Caco-2 (cell line): ENCODE measurements around the gene ENPP7. TPM values are rescaled to one million over a fixed set of nuclear protein-coding genes. Genes with fewer than 3 reads are reported as not detected.
A peak's percentile ranks its signal among the peaks of the same experiment; 100 is the strongest.

Source experiments
- BruUV-seq: library from RNA; stranded (reverse); fragments of 400-500 nt; replicated peaks from 2 replicates; lab custom pipeline; 2021; lab: Mats Ljungman, UMichigan
- CTCF ChIA-PET: fragments of 300-600 bp; sonication (Branson Sonifier 250); formaldehyde crosslinking; loops from one replicate; lab custom pipeline; 2022; ENCODE audit warnings: antibody characterized with exemption; lab: Charles Lee
- POLR2A ChIA-PET: fragments of 300-600 bp; sonication (Branson Sonifier 250); formaldehyde crosslinking; loops from one replicate; lab custom pipeline; 2022; ENCODE audit warnings: antibody characterized with exemption; lab: Charles Lee
- DNase-seq, 2 experiments: peaks; one replicate each; pipeline versions ENCODE4 v3.0.0 to v3.0.0-alpha.2; 2020 to 2022
- H3K27me3 ChIP-seq: replicated peaks from 2 replicates; pipeline ENCODE4 v1.6.0; 2011; ENCODE audit warnings: low read length; ENCODE audit not compliant: control insufficient read depth, insufficient read depth
- H3K36me3 ChIP-seq: 2 replicates; pipeline ENCODE4 v1.5.1; 2011; ENCODE audit warnings: low read length; ENCODE audit not compliant: control insufficient read depth, insufficient read depth
- H3K4me1 ChIP-seq: fragments of 250-450 bp; sonication (Bioruptor Pico); 2 replicates; pipeline ENCODE4 v1.5.1; 2020; ENCODE audit warnings: mild to moderate bottlenecking
- H3K4me3 ChIP-seq: 2 replicates; pipeline ENCODE4 v1.5.1; 2011; ENCODE audit warnings: low read depth, mild to moderate bottlenecking, control low read depth, low read length
- H3K9me3 ChIP-seq: fragments of 250-450 bp; sonication (Bioruptor Pico); 2 replicates; pipeline ENCODE4 v1.5.1; 2020; ENCODE audit warnings: mild to moderate bottlenecking, moderate library complexity
- H3K27ac Mint-ChIP-seq: one replicate; pipeline ENCODE4 v1.8.0; 2022; ENCODE audit warnings: mixed read lengths; ENCODE audit not compliant: unreplicated experiment
- H3K27me3 Mint-ChIP-seq: one replicate; pipeline ENCODE4 v1.8.0; 2022; ENCODE audit warnings: mixed read lengths; ENCODE audit not compliant: insufficient read depth, unreplicated experiment
- H3K36me3 Mint-ChIP-seq: one replicate; pipeline ENCODE4 v1.8.0; 2022; ENCODE audit warnings: mild to moderate bottlenecking, mixed read lengths; ENCODE audit not compliant: insufficient read depth, unreplicated experiment
- H3K4me1 Mint-ChIP-seq: one replicate; pipeline ENCODE4 v1.8.0; 2022; ENCODE audit warnings: low read depth, mixed read lengths; ENCODE audit not compliant: unreplicated experiment
- H3K4me3 Mint-ChIP-seq: one replicate; pipeline ENCODE4 v1.8.0; 2022; ENCODE audit warnings: mild to moderate bottlenecking, moderate library complexity, mixed read lengths; ENCODE audit not compliant: unreplicated experiment
- H3K9me3 Mint-ChIP-seq: one replicate; pipeline ENCODE4 v1.8.0; 2022; ENCODE audit warnings: mixed read lengths; ENCODE audit not compliant: unreplicated experiment
- CTCF ChIP-seq, 2 experiments: fragments of 200-600 bp in 1 of 2; IDR thresholded peaks; 1 replicate in 1 of 2; 2 replicates in 1 of 2; pipeline versions ENCODE4 v1.5.1 to v1.8.0; 2011 to 2022; ENCODE audit warnings: antibody characterized with exemption in 1 of 2, control low read depth in 1 of 2, inconsistent platforms in 1 of 2, low read depth in 1 of 2, low read length in 1 of 2, mild to moderate bottlenecking in 1 of 2, moderate library complexity in 1 of 2; ENCODE audit not compliant: insufficient read depth in 1 of 2, severe bottlenecking in 1 of 2, unreplicated experiment in 1 of 2
- intact Hi-C: fragments of 100-400 bp; cut with micrococcal nuclease; formaldehyde crosslinking; loops from one replicate; pipeline ENCODE4 v1.10.0; 2022; ENCODE audit not compliant: unreplicated experiment
- total RNA-seq: library from RNA; stranded (reverse); gene quantifications from 2 replicates; pipeline ENCODE4 v1.2.3, GENCODE V29; 2022

Gene ENPP7
- total RNA-seq, 1 experiment from 2014 or later, result 0.34 TPM

GRCh38 chr17:79715098-79715942 lies 15.4 kb upstream of the ENPP7 start:
- peak; percentile 48 to 92 for DNase-seq
- POLR2A ChIA-PET, result no interaction called here
- Mint-ChIP-seq H3K4me3 (no peak overlapping the region), H3K9me3 (no peaks in the 10 kb centered on the region), H3K27ac (peak overlapping the region; percentile 86), H3K27me3 (no peaks in the 10 kb centered on the region), H3K36me3 (no peaks in the 10 kb centered on the region), H3K4me1 (peaks cover 9% of the 10 kb centered on the region)
- CTCF ChIA-PET, result no interaction called here
- TF ChIP-seq CTCF (IDR thresholded peaks at IDR 0.05; ENCODE audit: insufficient read depth in 1 of 2, low read depth in 1 of 2, low read length in 1 of 2, severe bottlenecking in 1 of 2, unreplicated experiment in 1 of 2), result no peak
- Histone ChIP-seq H3K27me3 (no peaks in the 10 kb centered on the region), H3K4me3 (no peak overlapping the region), H3K9me3 (no peaks in the 10 kb centered on the region), H3K4me1 (peaks cover 17% of the 10 kb centered on the region), H3K36me3 (no peaks in the 10 kb centered on the region)
- intact Hi-C loops, result no loop called here
- BruUV-seq, result no TSS peak

DNA sequence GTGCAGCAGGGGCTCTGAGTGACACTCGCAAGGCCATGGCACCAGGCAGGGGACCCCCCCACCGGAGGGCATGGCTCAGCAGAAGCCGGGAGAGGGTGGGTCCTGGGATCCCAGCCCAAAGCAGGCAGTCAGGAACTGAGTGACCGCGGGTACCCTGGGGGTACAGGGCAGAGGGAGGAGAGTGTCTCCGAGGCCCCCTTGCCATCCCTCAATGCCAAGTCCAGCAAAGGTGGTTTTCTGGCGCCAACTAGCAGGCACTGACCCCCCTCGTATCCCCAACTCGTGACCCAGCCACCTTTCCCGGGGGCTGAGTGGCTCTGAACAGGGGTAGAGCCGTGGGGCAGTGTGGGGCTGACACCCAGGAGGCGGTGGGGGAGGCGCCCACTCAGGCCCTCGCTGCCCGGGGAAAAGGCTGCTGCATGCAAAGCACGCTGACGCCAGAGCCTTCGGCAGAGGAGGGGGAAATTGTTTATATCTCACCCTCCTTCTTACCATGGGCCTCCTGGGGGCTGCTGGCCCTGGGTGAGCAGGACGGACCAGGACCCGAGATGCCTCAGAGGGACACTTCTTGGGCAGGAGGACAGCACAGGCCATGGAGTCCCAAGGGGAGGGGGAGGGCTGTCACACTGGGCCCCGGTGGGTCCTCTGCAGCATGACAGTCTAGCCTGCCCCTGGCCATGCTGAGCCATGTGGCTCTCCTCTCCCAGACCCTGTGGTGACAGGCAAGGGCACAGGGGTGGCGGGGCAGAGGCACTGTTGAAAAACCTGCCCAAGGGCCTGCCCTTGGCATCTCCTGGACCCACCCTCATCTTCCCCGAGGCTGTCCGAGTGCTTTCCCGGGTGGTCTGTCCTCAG lies 14.6 kb upstream of the ENPP7 start:
- Mint-ChIP-seq H3K4me3 (no peak overlapping the region), H3K27ac (peak overlapping the region; percentile 86), H3K36me3 (no peaks in the 10 kb centered on the region), H3K27me3 (no peaks in the 10 kb centered on the region), H3K4me1 (peaks cover 9% of the 10 kb centered on the region), H3K9me3 (no peaks in the 10 kb centered on the region)
- BruUV-seq, result no TSS peak
- peak in 1 of 2 experiments; percentile 37 for DNase-seq
- no peak for TF ChIP-seq CTCF (IDR thresholded peaks at IDR 0.05; ENCODE audit: insufficient read depth in 1 of 2, low read depth in 1 of 2, low read length in 1 of 2, severe bottlenecking in 1 of 2, unreplicated experiment in 1 of 2)
- Histone ChIP-seq H3K27me3 (no peaks in the 10 kb centered on the region), H3K4me3 (no peak overlapping the region), H3K36me3 (no peaks in the 10 kb centered on the region), H3K9me3 (no peaks in the 10 kb centered on the region), H3K4me1 (peaks cover 17% of the 10 kb centered on the region)
- ChIA-PET POLR2A (no interaction called here), CTCF (no interaction called here)
- intact Hi-C loops, result no loop called here

DNA sequence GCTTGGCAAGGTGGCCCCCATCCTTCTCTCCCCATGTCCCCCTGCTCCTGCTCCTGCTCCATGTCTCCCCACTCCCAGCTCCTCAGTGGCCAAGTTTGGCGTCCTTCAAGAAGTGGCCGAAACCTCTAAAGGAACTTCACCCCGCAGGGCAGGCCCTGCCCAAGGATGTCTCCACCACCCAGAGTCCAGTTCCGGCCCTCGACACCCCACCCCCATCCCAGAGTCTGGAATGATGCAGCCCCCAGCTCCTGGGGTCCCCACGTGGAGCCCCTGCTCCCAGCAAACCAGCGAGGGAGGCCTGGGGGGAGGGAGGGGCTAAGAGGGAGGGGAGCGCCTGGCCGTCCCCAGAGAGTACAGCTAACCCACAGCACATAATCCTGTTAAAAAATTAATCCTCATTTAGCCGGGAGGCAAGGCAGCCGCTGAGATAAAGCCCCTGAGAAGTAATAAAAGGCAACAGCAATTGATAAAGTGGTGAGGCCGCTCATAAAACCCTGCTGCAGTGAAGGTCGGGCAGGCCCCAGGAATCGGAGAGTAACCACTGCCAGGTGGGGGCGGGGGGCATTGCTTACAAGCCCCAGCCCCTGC lies 9.9 kb upstream of the ENPP7 start:
- no peak overlapping the region for H3K4me3 ChIP-seq
- no peaks in the 10 kb centered on the region for H3K9me3 ChIP-seq
- no peak overlapping the region for H3K27ac Mint-ChIP-seq
- no TSS peak for BruUV-seq
- H3K4me1 Mint-ChIP-seq, result peaks cover 6% of the 10 kb centered on the region
- POLR2A ChIA-PET, result no interaction called here
- H3K4me1 ChIP-seq, result no peaks in the 10 kb centered on the region
- no peaks in the 10 kb centered on the region for H3K36me3 Mint-ChIP-seq
- peak in 1 of 2 experiments; percentile 33 for DNase-seq
- no peak overlapping the region for H3K4me3 Mint-ChIP-seq
- H3K27me3 Mint-ChIP-seq, result no peaks in the 10 kb centered on the region
- H3K27me3 ChIP-seq, result no peaks in the 10 kb centered on the region
- intact Hi-C loops, result no loop called here
- no peaks in the 10 kb centered on the region for H3K36me3 ChIP-seq
- CTCF ChIA-PET, result interaction anchor here (0.6 kb wide), 1 partner anchor 706 kb away, joined by 3 read pairs; no protein-coding TSS in a partner anchor
- H3K9me3 Mint-ChIP-seq, result no peaks in the 10 kb centered on the region
- TF ChIP-seq CTCF (IDR thresholded peaks at IDR 0.05; ENCODE audit: insufficient read depth in 1 of 2, low read depth in 1 of 2, low read length in 1 of 2, severe bottlenecking in 1 of 2, unreplicated experiment in 1 of 2), result no peak
